ENCODE measurements around the gene UBE3B.

DNA sequence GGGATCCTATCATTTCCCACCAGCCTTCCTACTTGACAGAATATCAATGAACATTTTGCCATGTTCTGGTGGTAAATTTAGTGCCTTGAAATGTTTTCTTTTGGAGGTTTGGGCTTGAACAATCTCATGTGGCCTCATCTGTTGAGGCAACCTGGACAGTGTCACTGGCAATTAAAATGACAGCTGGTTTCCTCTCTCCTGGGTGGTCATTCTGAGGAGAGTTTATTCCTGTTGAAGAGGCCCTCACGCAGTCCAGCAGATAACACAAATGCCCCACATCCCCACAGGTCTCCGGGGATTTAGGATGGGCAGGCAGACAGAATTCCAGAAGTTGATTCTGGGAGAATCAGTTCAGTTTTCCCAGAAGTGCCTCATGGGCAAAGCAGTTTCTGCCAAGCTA, 54.0 kb downstream of the UBE3B start:
- TF ChIP-seq, protein P1, sequence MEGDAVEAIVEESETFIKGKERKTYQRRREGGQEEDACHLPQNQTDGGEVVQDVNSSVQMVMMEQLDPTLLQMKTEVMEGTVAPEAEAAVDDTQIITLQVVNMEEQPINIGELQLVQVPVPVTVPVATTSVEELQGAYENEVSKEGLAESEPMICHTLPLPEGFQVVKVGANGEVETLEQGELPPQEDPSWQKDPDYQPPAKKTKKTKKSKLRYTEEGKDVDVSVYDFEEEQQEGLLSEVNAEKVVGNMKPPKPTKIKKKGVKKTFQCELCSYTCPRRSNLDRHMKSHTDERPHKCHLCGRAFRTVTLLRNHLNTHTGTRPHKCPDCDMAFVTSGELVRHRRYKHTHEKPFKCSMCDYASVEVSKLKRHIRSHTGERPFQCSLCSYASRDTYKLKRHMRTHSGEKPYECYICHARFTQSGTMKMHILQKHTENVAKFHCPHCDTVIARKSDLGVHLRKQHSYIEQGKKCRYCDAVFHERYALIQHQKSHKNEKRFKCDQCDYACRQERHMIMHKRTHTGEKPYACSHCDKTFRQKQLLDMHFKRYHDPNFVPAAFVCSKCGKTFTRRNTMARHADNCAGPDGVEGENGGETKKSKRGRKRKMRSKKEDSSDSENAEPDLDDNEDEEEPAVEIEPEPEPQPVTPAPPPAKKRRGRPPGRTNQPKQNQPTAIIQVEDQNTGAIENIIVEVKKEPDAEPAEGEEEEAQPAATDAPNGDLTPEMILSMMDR (IDR thresholded peaks at IDR 0.05) = no peak
- TF ChIP-seq POLR2AphosphoS5 (IDR thresholded peaks at IDR 0.05) (no peak), POLR2A (IDR thresholded peaks at IDR 0.05) (no peak)
